Measurements from ENCODE around the gene BCAS1. TPM values are rescaled to one million over a fixed set of nuclear protein-coding genes. Genes with fewer than 3 reads are reported as not detected.

Gene BCAS1
- total and polyA plus RNA-seq, 12 donors = 0.07 to 2.3 (median 0.13) TPM; not detected in 7

- Histone ChIP-seq H3K4me1 (replicated peaks in 1 of 2) (no peaks in the 10 kb centered on the region), H3K27me3 (peaks cover 6% of the 10 kb centered on the region), H3K9me3 (replicated peaks in 1 of 3) (no peaks in the 10 kb centered on the region), H3K4me3 (no peak overlapping the region), H3K36me3 (replicated peaks in 1 of 2) (no peaks in the 10 kb centered on the region), H3K27ac (no peak overlapping the region)
- TF ChIP-seq POLR2A (IDR thresholded peaks at IDR 0.05) = no peak
- no peak for TF ChIP-seq CTCF (IDR thresholded peaks at IDR 0.05)
- no peak for DNase-seq
- intact Hi-C loops (cut with DNase I) = loop anchor here (5.0 kb wide), 2 partner anchors 99 to 549 kb away; no protein-coding TSS in a partner anchor
- 55 to 77% (median 75%) methylated on average over 3 of the region's 3 CpGs for WGBS, 4 donors
Observed at GRCh38 chr20:54098047-54098446, 27.7 kb upstream of the BCAS1 start.

GRCh38 chr20:54097236-54097529 lies 26.8 kb upstream of the BCAS1 start:
- intact Hi-C loops (cut with DNase I) = loop anchor here (5.0 kb wide), 2 partner anchors 100 to 550 kb away; no protein-coding TSS in a partner anchor
- 54 to 72% (median 70%) methylated on average over 1 to 2 of the region's 2 CpGs for WGBS, 4 donors
- Histone ChIP-seq H3K27ac (no peak overlapping the region), H3K36me3 (replicated peaks in 1 of 2) (no peaks in the 10 kb centered on the region), H3K9me3 (replicated peaks in 1 of 3) (no peaks in the 10 kb centered on the region), H3K27me3 (peaks cover 6% of the 10 kb centered on the region), H3K4me1 (replicated peaks in 1 of 2) (no peaks in the 10 kb centered on the region), H3K4me3 (no peak overlapping the region)
- no peak for DNase-seq
- TF ChIP-seq POLR2A (IDR thresholded peaks at IDR 0.05) = no peak
- no peak for TF ChIP-seq CTCF (IDR thresholded peaks at IDR 0.05)

- H3K9me3 ChIP-seq (replicated peaks in 1 of 3) = no peaks in the 10 kb centered on the region
- H3K27me3 ChIP-seq = peaks cover 6% of the 10 kb centered on the region
- intact Hi-C loops (cut with DNase I) = loop anchor here (5.0 kb wide), 2 partner anchors 101 to 551 kb away; no protein-coding TSS in a partner anchor
- H3K27ac ChIP-seq = no peak overlapping the region
- no peaks in the 10 kb centered on the region for H3K4me1 ChIP-seq (replicated peaks in 1 of 2)
- H3K4me3 ChIP-seq = no peak overlapping the region
- no peak for TF ChIP-seq CTCF (IDR thresholded peaks at IDR 0.05)
- TF ChIP-seq POLR2A (IDR thresholded peaks at IDR 0.05) = no peak
- no peak for DNase-seq
- no peaks in the 10 kb centered on the region for H3K36me3 ChIP-seq (replicated peaks in 1 of 2)
- 38 to 72% (median 64%) methylated on average over 1 of the region's 1 CpG for WGBS, 4 donors
Observed at GRCh38 chr20:54095824-54096223, 25.4 kb upstream of the BCAS1 start.

- peaks cover 6% of the 10 kb centered on the region for H3K27me3 ChIP-seq
- H3K9me3 ChIP-seq (replicated peaks in 1 of 3) = no peaks in the 10 kb centered on the region
- no peak overlapping the region for H3K4me3 ChIP-seq
- TF ChIP-seq POLR2A (IDR thresholded peaks at IDR 0.05) (no peak), CTCF (IDR thresholded peaks at IDR 0.05) (no peak)
- H3K36me3 ChIP-seq (replicated peaks in 1 of 2) = no peaks in the 10 kb centered on the region
- WGBS, 4 donors = 71 to 79% (median 74%) methylated on average over 5 of the region's 5 CpGs
- intact Hi-C loops (cut with DNase I) = no loop called here
- no peaks in the 10 kb centered on the region for H3K4me1 ChIP-seq (replicated peaks in 1 of 2)
- no peak overlapping the region for H3K27ac ChIP-seq
- DNase-seq = no peak
Observed at GRCh38 chr20:54094268-54094580, 23.8 kb upstream of the BCAS1 start.

All from adrenal gland (tissue), 12 donors.